CD4-positive, alpha-beta memory T cell (primary cell): ENCODE measurements around the gene CDKAL1. TPM values are rescaled to one million over a fixed set of nuclear protein-coding genes. Genes with fewer than 3 reads are reported as not detected.

Source experiments
- CTCF ChIA-PET: fragments of 350-600 bp; sonication (Branson Sonifier 250); formaldehyde crosslinking; loops from one replicate; lab custom pipeline; 2021; ENCODE audit warnings: inconsistent platforms; ENCODE audit not compliant: partially characterized antibody; lab: Charles Lee
- POLR2A ChIA-PET: fragments of 350-600 bp; sonication (Branson Sonifier 250); formaldehyde crosslinking; loops from one replicate; lab custom pipeline; 2021; ENCODE audit not compliant: partially characterized antibody; lab: Charles Lee
- DNase-seq, 5 donors: peaks; one replicate each; pipeline versions ENCODE4 v3.0.0 to v3.0.0-alpha.2; 2020 to 2022; ENCODE audit warnings: mixed read lengths in 1 of 5
- H3K27ac ChIP-seq: one replicate; pipeline ENCODE4 v1.7.0; 2013; ENCODE audit warnings: low read depth, low read length
- H3K27me3 ChIP-seq: 2 replicates; pipeline ENCODE4 v1.7.0; 2013; ENCODE audit warnings: mild to moderate bottlenecking, low read length, moderate library complexity; ENCODE audit not compliant: insufficient read depth
- H3K36me3 ChIP-seq: 2 replicates; pipeline ENCODE4 v1.7.0; 2013; ENCODE audit warnings: mild to moderate bottlenecking, low read length, moderate library complexity; ENCODE audit not compliant: insufficient read depth
- H3K4me1 ChIP-seq: 2 replicates; pipeline ENCODE4 v1.7.0; 2013; ENCODE audit warnings: mild to moderate bottlenecking, low read length, moderate library complexity; ENCODE audit not compliant: insufficient read depth
- H3K4me3 ChIP-seq, 2 donors: one replicate each; pipeline ENCODE4 v1.7.0; 2013; ENCODE audit warnings: low read length in 2 of 2, mild to moderate bottlenecking in 1 of 2
- H3K9me3 ChIP-seq, 2 donors: one replicate each; pipeline ENCODE4 v1.7.0; 2013; ENCODE audit warnings: low read length in 2 of 2, control low read depth in 1 of 2; ENCODE audit not compliant: control insufficient read depth in 1 of 2
- H3K27ac Mint-ChIP-seq, 7 donors: one replicate each; pipeline ENCODE4 v1.8.0; 2020 to 2021; ENCODE audit warnings: mixed read lengths in 7 of 7, mild to moderate bottlenecking in 6 of 7, inconsistent platforms in 3 of 7, moderate library complexity in 3 of 7
- H3K27me3 Mint-ChIP-seq, 2 donors: one replicate each; pipeline ENCODE4 v1.8.0; 2020 to 2021; ENCODE audit warnings: mixed read lengths in 2 of 2
- H3K36me3 Mint-ChIP-seq, 2 donors: one replicate each; pipeline ENCODE4 v1.8.0; 2020 to 2021; ENCODE audit warnings: mixed read lengths in 2 of 2, inconsistent platforms in 1 of 2, mild to moderate bottlenecking in 1 of 2
- H3K4me1 Mint-ChIP-seq, 4 donors: one replicate each; pipeline ENCODE4 v1.8.0; 2020 to 2021; ENCODE audit warnings: mixed read lengths in 4 of 4, mild to moderate bottlenecking in 1 of 4
- H3K4me3 Mint-ChIP-seq, 8 donors: one replicate each; pipeline ENCODE4 v1.8.0; 2020 to 2021; ENCODE audit warnings: mixed read lengths in 8 of 8, mild to moderate bottlenecking in 7 of 8, moderate library complexity in 6 of 8, inconsistent platforms in 3 of 8
- H3K9me3 Mint-ChIP-seq, 8 donors: one replicate each; pipeline ENCODE4 v1.8.0; 2020 to 2021; ENCODE audit warnings: mixed read lengths in 8 of 8, mild to moderate bottlenecking in 5 of 8, inconsistent platforms in 3 of 8, moderate library complexity in 1 of 8
- intact Hi-C: fragments of 100-400 bp; cut with micrococcal nuclease; formaldehyde crosslinking; loops from one replicate; pipeline ENCODE4 v1.15.1; 2023
- polyA plus RNA-seq, 2 donors: library from polyadenylated mRNA; unstranded; fragments of 300-500 nt; fragmentation: Illumina TruSeq; gene quantifications; one replicate each; pipeline ENCODE4 v1.2.3, GENCODE V29; 2021
- total RNA-seq, 2 experiments: library from RNA; stranded (reverse); gene quantifications; one replicate each; pipeline ENCODE4 v1.2.3, GENCODE V29; 2021

Gene CDKAL1
- total and polyA plus RNA-seq, 4 experiments from 2014 or later, result 22.3 to 41.8 (median 26.8) TPM

DNA sequence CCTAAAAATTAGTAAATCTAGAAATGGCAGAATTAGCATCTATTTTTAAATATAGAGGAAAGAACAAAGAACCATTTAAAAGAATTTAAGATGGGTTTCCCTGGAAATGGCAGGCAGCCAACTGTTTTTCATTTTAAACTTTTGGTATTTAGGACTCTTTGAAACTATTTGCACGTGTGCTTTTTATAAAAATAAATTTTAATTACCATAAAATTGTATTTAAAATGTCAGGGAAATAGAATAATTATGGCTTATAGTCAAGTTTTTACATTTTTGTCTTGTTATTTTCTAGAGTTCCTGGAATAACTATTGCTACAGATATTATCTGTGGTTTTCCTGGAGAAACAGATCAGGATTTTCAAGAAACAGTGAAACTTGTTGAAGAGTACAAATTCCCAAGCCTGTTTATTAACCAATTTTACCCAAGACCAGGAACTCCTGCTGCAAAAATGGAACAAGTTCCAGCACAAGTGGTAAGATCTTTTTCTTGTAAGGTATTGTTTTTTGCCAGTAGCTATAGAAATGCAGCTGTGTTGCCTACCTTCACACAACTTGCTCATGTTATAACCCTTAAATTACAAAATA is 530.6 kb downstream of the CDKAL1 start:
- H3K4me3 ChIP-seq, result no peak overlapping the region
- no peak for DNase-seq
- H3K4me1 Mint-ChIP-seq, result peaks cover 0 to under 1% (median 0%) of the 10 kb centered on the region in 4 donors
- H3K4me1 ChIP-seq, result no peaks in the 10 kb centered on the region
- ChIA-PET CTCF (no interaction called here), POLR2A (no interaction called here)
- no peaks in the 10 kb centered on the region for H3K9me3 ChIP-seq
- H3K27ac Mint-ChIP-seq, result no peak overlapping the region
- no peak overlapping the region for H3K27ac ChIP-seq
- no peaks in the 10 kb centered on the region for H3K27me3 Mint-ChIP-seq
- H3K4me3 Mint-ChIP-seq, result no peak overlapping the region
- peaks cover 45 to 52% of the 10 kb centered on the region in 2 donors for H3K36me3 Mint-ChIP-seq
- no peaks in the 10 kb centered on the region for H3K36me3 ChIP-seq
- H3K27me3 ChIP-seq, result no peaks in the 10 kb centered on the region
- H3K9me3 Mint-ChIP-seq, result peaks cover 0 to 20% (median 4%) of the 10 kb centered on the region in 8 donors
- intact Hi-C loops, result no loop called here

DNA sequence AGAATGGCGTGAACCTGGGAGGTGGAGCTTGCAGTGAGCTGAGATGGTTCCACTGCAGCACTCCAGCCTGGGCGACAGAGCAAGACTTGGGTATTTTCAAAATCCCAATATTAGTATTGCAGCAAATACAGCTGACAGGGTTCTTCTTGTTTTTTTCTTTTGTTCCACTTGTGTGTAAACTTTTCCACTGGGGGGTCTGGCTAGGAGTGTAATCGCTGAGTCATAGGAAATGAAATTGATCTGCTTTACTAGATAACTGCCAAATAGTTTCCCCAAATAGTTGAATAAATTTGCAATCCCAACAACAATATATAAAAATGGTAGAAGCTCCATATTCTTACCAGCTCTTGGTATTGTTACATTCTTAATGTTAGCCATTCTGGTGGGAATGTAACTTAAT is 533.3 kb downstream of the CDKAL1 start:
- H3K36me3 ChIP-seq, result no peaks in the 10 kb centered on the region
- intact Hi-C loops, result no loop called here
- Mint-ChIP-seq H3K4me3 (no peak overlapping the region), H3K4me1 (no peaks in the 10 kb centered on the region), H3K9me3 (peaks cover 3 to 33% (median 15%) of the 10 kb centered on the region in 8 donors), H3K36me3 (peaks cover 61 to 69% of the 10 kb centered on the region in 2 donors), H3K27me3 (no peaks in the 10 kb centered on the region), H3K27ac (no peak overlapping the region)
- no peaks in the 10 kb centered on the region for H3K4me1 ChIP-seq
- H3K4me3 ChIP-seq, result no peak overlapping the region
- POLR2A ChIA-PET, result no interaction called here
- CTCF ChIA-PET, result no interaction called here
- no peaks in the 10 kb centered on the region for H3K9me3 ChIP-seq
- no peak for DNase-seq
- H3K27ac ChIP-seq, result no peak overlapping the region
- no peaks in the 10 kb centered on the region for H3K27me3 ChIP-seq

DNA sequence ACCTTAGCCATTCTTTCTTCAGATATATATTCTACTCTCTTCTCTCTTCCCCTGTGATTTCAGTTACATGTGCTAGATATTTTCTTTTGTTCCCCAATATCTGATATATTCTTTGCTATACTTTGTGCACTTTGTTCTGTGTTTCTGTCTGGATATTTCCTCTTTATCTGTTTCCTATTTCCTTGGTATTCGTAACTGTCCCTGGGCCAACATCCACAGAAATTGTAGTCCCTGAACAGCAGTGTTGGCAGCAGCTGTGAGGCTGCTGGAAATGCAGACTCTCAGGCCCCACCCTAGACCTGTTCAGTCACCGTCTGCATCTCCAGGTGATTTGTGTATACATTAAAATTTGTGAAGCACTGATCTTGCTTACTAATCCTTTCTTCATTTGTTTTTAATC is 536.4 kb downstream of the CDKAL1 start:
- peaks cover 3 to 43% (median 26%) of the 10 kb centered on the region in 8 donors for H3K9me3 Mint-ChIP-seq
- no peak overlapping the region for H3K4me3 Mint-ChIP-seq
- intact Hi-C loops, result no loop called here
- H3K27ac Mint-ChIP-seq, result no peak overlapping the region
- Histone ChIP-seq H3K36me3 (no peaks in the 10 kb centered on the region), H3K9me3 (no peaks in the 10 kb centered on the region), H3K4me1 (no peaks in the 10 kb centered on the region), H3K4me3 (no peak overlapping the region), H3K27me3 (no peaks in the 10 kb centered on the region), H3K27ac (no peak overlapping the region)
- no peak for DNase-seq
- POLR2A ChIA-PET, result no interaction called here
- CTCF ChIA-PET, result no interaction called here
- H3K36me3 Mint-ChIP-seq, result peaks cover 68 to 75% of the 10 kb centered on the region in 2 donors
- H3K27me3 Mint-ChIP-seq, result no peaks in the 10 kb centered on the region
- no peaks in the 10 kb centered on the region for H3K4me1 Mint-ChIP-seq

- intact Hi-C loops, result no loop called here
Observed at GRCh38 chr6:21071780-21072468, 537.7 kb downstream of the CDKAL1 start.

GRCh38 chr6:21073318-21073839 is 539.1 kb downstream of the CDKAL1 start:
- Mint-ChIP-seq H3K36me3 (peaks cover 51 to 70% of the 10 kb centered on the region in 2 donors), H3K27me3 (no peaks in the 10 kb centered on the region), H3K4me1 (peaks cover 0 to 2% (median under 1%) of the 10 kb centered on the region in 4 donors), H3K9me3 (peaks cover 3 to 36% (median 27%) of the 10 kb centered on the region in 8 donors), H3K4me3 (no peak overlapping the region), H3K27ac (no peak overlapping the region)
- Histone ChIP-seq H3K27me3 (no peaks in the 10 kb centered on the region), H3K27ac (no peak overlapping the region), H3K9me3 (no peaks in the 10 kb centered on the region), H3K36me3 (no peaks in the 10 kb centered on the region), H3K4me1 (no peaks in the 10 kb centered on the region), H3K4me3 (no peak overlapping the region)
- ChIA-PET CTCF (no interaction called here), POLR2A (no interaction called here)
- DNase-seq, result no peak
- intact Hi-C loops, result no loop called here

More at GRCh38 chr6:21071780-21072468, 537.7 kb downstream of the CDKAL1 start:
- Mint-ChIP-seq H3K4me1 (peaks cover 0 to 2% (median 0%) of the 10 kb centered on the region in 4 donors), H3K27me3 (no peaks in the 10 kb centered on the region), H3K4me3 (no peak overlapping the region), H3K27ac (peak overlapping the region in 1 of 7 donors; percentile 1), H3K36me3 (peaks cover 60 to 72% of the 10 kb centered on the region in 2 donors), H3K9me3 (peaks cover 3 to 43% (median 27%) of the 10 kb centered on the region in 8 donors)
- no peak for DNase-seq
- Histone ChIP-seq H3K27me3 (no peaks in the 10 kb centered on the region), H3K4me1 (no peaks in the 10 kb centered on the region), H3K4me3 (no peak overlapping the region), H3K36me3 (no peaks in the 10 kb centered on the region), H3K9me3 (no peaks in the 10 kb centered on the region), H3K27ac (no peak overlapping the region)
- POLR2A ChIA-PET, result no interaction called here
- CTCF ChIA-PET, result no interaction called here

- Mint-ChIP-seq H3K27me3 (no peaks in the 10 kb centered on the region), H3K9me3 (peaks cover 3 to 32% (median 26%) of the 10 kb centered on the region in 8 donors), H3K27ac (no peak overlapping the region), H3K4me1 (peaks cover 0 to 3% (median under 1%) of the 10 kb centered on the region in 4 donors), H3K4me3 (no peak overlapping the region), H3K36me3 (peaks cover 51 to 79% of the 10 kb centered on the region in 2 donors)
- H3K4me1 ChIP-seq, result no peaks in the 10 kb centered on the region
- H3K36me3 ChIP-seq, result no peaks in the 10 kb centered on the region
- H3K27ac ChIP-seq, result no peak overlapping the region
- intact Hi-C loops, result no loop called here
- POLR2A ChIA-PET, result no interaction called here
- no peak for DNase-seq
- H3K4me3 ChIP-seq, result no peak overlapping the region
- H3K27me3 ChIP-seq, result no peaks in the 10 kb centered on the region
- no peaks in the 10 kb centered on the region for H3K9me3 ChIP-seq
- CTCF ChIA-PET, result no interaction called here
Observed at GRCh38 chr6:21074484-21074883, 540.2 kb downstream of the CDKAL1 start.

GRCh38 chr6:21075986-21076385 is 541.7 kb downstream of the CDKAL1 start:
- H3K9me3 Mint-ChIP-seq, result peaks cover 3 to 26% (median 18%) of the 10 kb centered on the region in 8 donors
- no peak overlapping the region for H3K4me3 ChIP-seq
- intact Hi-C loops, result no loop called here
- no peaks in the 10 kb centered on the region for H3K4me1 ChIP-seq
- no peak for DNase-seq
- H3K36me3 Mint-ChIP-seq, result peaks cover 42 to 80% of the 10 kb centered on the region in 2 donors
- no peaks in the 10 kb centered on the region for H3K36me3 ChIP-seq
- H3K27ac Mint-ChIP-seq, result no peak overlapping the region
- H3K4me3 Mint-ChIP-seq, result no peak overlapping the region
- peaks cover 0 to 5% (median under 1%) of the 10 kb centered on the region in 4 donors for H3K4me1 Mint-ChIP-seq
- H3K27me3 ChIP-seq, result no peaks in the 10 kb centered on the region
- H3K27ac ChIP-seq, result no peak overlapping the region
- no peaks in the 10 kb centered on the region for H3K9me3 ChIP-seq
- CTCF ChIA-PET, result no interaction called here
- no peaks in the 10 kb centered on the region for H3K27me3 Mint-ChIP-seq
- POLR2A ChIA-PET, result no interaction called here
